ENCODE results near the gene SLIT3. TPM values are rescaled to one million over a fixed set of nuclear protein-coding genes. Genes with fewer than 3 reads are reported as not detected.

SLIT3 gene
- total RNA-seq, 1 donor from 2014 or later = 16.6 TPM

DNA sequence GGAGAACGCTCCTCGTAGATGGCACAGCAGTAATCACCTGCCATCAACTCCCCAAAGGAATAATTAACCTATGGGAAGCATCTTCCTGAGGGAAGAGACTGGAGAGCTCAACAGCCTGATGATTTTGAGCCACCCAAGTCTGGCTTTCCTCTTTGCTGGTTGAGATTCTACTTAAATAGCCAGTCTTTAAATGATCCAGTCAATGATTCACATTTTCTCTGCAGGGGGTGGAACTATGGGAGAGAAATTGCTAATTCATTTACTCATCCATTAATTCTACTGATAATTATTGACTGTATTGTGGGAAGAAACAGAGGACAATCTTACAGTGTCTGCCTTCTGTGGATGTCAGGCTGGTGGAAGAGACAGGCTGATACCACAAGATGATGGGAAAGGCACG, 366.8 kb downstream of the SLIT3 start:
- no peak for DNase-seq (ENCODE audit: low spot score)
- intact Hi-C loops (cut with DNase I) = no loop called here

DNA sequence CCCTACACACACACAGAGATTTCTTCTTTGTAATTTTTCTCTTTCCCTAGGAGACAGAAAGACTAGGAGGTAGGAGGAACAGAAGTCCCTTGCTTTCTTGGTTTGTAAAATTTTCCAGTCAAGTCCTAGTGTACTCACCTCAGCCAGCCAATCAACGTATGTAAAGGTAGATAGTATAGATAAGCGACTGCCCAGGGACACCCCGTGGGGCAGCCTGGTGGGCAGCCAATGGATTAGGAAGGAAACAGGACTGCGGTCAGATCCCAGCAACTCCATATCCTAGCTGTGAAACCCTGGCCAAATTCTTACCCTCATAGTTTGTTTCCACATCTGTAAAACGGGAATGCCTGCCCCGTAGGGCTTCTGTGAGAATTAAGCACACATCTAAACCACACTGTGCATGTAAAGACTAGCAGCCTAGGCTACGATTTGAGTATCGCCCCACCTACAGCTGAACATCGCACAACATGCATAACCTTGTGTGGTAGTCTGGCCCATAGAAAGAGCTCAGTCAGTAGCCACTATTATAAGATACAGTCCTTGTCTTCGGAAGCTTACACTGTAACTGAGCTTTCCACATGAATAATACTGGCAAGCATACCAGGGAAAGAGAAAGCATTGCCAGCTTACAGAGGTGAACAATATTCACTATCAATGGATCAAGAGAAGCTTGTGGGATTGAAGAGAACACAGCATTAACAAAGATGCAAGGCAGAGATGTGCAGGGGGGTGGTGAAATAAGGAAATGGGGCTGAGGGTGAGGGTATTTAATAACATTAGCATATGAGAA, 368.3 kb downstream of the SLIT3 start:
- no peak for DNase-seq (ENCODE audit: low spot score)
- intact Hi-C loops (cut with DNase I) = no loop called here

DNA sequence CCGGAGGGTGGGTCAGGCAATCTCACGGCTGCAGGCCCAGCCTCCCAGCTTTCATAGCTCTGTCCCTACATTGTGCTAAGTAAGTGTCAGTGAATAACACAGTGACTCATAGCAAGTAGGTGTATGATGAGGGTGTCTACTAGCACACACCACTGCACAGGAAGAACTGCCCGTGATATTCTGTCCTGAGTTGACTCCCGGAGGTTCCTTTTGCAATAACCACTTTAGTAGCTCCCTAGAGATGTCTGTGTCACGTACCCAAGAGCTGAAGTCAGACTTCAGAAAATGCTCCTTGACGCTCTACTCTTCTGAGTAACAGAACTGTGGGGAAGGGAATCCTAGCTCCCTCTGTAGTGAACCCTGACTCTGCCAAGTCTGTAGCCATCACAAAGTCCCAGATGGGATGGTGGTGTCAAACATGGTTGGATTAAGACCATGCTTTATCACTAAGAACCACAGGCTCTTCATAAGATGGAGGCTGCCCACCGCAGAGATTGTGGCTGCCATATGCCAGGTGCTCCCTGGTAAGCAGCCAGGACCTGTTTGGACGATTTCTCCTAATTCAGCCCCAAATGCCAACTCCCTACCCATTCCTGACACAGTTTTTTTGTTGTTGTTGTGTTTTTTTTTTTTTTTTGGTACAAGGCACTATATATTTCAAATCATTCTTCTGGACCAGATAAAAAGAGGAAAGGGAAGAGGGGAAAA, 369.1 kb downstream of the SLIT3 start:
- no peak for DNase-seq (ENCODE audit: low spot score)
- intact Hi-C loops (cut with DNase I) = no loop called here

DNA sequence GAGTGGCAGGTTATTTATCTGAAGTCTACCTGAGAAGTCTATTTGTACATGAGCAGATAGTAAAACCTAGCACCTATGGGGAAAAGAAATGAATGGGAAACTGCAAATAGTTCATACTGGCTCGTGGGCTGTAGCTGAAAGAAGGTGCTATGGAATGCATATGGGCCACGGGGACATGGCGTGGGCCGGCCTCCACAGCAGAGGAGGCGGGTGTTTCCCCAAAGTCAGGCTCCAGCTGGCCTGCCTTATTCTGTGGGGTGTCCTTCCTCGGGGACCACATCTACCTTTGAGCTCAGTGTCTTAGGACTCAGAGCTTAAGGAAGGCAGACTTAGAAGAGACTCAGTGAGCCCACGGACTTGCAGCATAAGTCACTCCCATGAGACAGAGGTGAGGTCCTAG, 371.3 kb downstream of the SLIT3 start:
- intact Hi-C loops (cut with DNase I) = no loop called here
- no peak for DNase-seq (ENCODE audit: low spot score)

GRCh38 chr5:168925160-168925559, 375.8 kb downstream of the SLIT3 start:
- no peak for DNase-seq (ENCODE audit: low spot score)
- intact Hi-C loops (cut with DNase I) = no loop called here

DNA sequence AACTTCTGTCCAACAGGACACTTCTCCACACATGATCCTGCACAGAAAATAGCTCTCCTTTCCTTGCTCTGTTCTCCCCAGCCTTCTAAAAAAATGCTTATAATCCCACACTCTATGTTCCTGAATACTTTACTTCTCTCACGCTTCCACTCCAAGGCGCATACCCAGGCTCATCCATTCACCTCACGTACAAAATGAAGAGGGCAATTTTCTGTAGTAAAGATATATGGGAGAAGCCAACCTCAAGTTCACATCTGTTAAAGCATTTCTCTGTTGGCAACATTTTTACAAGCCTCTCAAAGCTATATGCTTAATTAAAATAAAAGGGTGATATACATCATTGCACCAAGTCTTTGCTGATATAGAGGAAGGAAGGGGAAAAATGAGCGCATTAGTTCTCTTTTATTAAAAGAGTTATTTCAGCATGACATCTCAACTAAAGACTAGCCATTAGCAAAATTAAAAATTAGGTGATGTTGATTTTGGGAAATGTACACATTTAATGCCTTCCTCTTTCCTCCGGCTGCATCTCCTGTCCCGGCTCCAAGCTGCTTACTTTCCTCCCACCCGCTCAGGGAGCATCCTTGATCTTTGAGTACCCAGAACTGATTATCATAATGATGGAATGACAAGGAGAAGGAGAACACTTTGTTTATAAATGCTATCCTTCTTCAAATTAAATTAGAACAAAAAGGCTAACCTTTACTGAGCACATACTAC, 379.6 kb downstream of the SLIT3 start:
- intact Hi-C loops (cut with DNase I) = no loop called here
- DNase-seq (ENCODE audit: low spot score) = no peak

DNA sequence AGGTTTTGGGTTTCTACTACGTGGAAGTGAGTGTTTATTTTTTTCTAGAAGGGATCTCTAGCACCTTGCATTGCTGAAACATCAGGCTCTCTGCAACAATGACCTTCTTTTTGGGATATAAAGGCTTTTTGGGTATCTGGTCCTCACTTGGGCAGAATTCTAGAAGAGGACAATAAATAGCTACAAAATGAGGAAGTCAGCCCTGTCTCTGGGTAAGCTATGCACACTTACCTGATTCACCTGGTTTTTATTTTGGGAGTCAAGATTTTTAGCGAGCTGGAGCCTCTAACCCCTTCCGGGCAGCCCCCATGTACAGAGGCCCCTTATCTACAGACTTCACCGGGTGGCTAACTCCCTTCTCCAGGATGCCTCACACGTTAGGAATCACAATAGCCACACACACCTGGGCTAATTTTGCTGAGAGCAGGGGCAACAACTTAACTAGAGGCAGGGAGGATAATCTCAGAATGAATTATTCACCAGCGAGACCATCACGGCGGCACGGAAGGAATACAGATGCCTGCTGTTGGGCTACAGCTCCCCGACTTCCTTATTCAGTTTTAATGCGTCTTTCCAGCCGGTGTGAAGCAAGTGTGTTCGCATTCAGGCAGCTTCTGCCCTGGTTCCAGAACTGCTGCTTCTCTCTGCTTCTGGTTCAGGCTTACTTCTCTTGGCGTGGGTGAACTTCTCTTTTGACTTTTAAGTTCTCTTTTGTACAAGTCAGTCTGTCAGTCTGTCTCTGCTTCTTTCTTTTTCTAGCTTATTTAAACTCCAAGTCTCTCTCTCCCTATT, 380.7 kb downstream of the SLIT3 start:
- no peak for DNase-seq (ENCODE audit: low spot score)
- intact Hi-C loops (cut with DNase I) = no loop called here

DNA sequence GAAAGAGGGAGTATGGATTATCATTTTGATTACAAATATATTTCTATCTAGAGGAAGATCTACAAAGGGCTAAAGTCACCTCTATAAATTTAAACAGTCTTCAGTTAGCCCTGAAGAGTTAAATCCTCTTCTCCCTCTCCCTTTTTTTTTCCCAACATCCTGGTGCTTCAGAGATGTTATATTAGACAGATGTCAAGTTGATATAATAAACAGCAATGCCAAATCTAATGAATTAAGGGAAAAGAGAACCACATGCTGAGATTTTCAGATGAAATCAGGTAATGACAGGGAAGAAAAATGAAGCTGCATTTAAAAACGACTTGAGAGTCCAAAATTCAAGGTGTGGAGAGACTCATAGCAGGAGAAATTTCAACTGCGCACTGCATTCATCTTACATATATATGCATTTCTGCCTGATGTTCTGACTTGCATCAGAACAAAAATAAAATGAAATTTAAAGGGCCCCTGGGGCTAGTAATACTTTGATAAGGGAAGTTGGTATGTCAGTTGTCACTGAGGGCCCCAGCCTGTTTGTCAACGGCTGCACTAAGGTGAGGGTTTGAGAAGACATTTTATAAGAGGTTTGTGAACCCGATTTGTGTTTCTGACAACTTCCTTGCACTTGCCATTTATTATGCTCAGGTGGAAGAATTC, 382.9 kb downstream of the SLIT3 start:
- no peak for DNase-seq (ENCODE audit: low spot score)
- intact Hi-C loops (cut with DNase I) = no loop called here

- no peak for DNase-seq (ENCODE audit: low spot score)
- intact Hi-C loops (cut with DNase I) = no loop called here
These were observed 384.1 kb downstream of the SLIT3 start for GRCh38 chr5:168916852-168917251.

- DNase-seq (ENCODE audit: low spot score) = no peak
- intact Hi-C loops (cut with DNase I) = no loop called here
These were observed 384.7 kb downstream of the SLIT3 start for GRCh38 chr5:168916266-168916665.

- no peak for DNase-seq (ENCODE audit: low spot score)
- intact Hi-C loops (cut with DNase I) = no loop called here
These were observed 386.4 kb downstream of the SLIT3 start for GRCh38 chr5:168914491-168914890.

DNA sequence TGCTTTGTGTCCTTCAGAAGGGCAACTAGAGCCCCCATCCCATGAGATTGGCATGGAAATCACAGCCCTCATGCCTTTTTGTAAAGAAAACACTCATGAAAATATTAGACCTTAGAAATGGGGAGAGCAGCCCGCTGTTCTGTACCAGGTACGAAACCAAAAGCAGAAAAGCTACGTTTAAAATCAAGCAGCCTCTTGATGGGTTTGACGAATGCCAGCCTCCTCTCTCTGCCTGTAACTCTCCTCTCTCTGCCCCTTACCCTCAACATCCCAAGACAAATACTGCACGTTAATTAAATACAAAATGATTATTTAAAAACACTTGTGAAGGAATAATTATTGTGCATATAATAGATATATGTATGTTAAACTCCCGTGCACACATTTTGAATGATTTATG, 390.1 kb downstream of the SLIT3 start:
- no peak for DNase-seq (ENCODE audit: low spot score)
- intact Hi-C loops (cut with DNase I) = no loop called here

GRCh38 chr5:168908207-168908606, 392.7 kb downstream of the SLIT3 start:
- DNase-seq (ENCODE audit: low spot score) = no peak
- intact Hi-C loops (cut with DNase I) = no loop called here

- intact Hi-C loops (cut with DNase I) = no loop called here
- no peak for DNase-seq (ENCODE audit: low spot score)
These were observed 397.9 kb downstream of the SLIT3 start for GRCh38 chr5:168903061-168903460.

GRCh38 chr5:168899673-168900072, 401.3 kb downstream of the SLIT3 start:
- intact Hi-C loops (cut with DNase I) = no loop called here
- DNase-seq (ENCODE audit: low spot score) = no peak

DNA sequence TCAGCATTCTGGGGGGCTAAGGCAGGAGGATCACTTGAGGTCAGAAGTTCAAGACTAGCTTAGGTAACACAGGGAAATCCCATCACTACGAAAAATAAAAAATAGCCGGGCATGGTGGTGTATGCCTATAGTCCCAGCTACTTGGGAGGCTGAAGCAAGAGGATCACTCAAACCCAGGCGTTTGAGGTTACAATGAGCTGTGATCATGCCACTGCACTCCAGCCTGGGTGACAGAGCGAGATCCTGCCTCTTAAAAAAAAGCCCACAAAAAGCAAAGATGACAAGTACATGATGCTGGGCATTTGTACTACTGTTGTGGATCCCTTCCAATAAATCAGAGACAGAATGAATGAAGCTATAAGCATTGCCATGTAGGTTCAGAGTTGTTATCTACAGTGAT, 401.7 kb downstream of the SLIT3 start:
- intact Hi-C loops (cut with DNase I) = no loop called here
- no peak for DNase-seq (ENCODE audit: low spot score)

DNA sequence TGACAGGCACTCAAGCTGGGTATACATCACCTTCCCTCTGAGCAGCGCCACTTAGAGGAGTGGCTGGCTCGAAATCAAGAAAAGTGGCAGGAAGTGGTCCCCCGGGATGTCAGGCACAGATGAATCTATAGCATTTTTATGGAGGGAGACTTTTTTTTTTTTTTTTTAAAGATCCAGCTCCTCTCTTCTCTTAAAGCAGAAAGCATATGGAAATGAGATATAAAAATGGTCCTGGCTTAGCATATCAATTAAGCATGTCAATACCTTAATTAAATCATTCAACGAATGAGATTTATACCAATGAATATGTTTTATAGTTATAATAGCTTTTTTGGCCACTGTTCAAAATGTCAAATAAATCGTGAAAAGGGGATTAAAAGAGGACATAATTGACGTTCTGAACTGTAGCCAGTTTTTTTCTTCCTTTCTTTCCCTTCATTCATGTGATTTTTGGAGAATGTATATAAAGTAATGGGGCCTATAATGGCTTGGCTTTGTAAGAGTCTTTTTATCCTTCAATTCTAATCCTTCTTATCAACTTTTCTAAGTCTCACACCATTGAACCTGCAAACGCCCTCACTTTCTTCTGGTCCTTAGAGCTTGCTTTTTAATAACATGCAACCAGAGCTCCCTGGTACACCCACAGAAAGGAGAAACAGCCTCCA, 402.6 kb downstream of the SLIT3 start:
- DNase-seq (ENCODE audit: low spot score) = no peak
- intact Hi-C loops (cut with DNase I) = no loop called here

- intact Hi-C loops (cut with DNase I) = no loop called here
- no peak for DNase-seq (ENCODE audit: low spot score)
These were observed 403.4 kb downstream of the SLIT3 start for GRCh38 chr5:168897387-168898122.

All from cardiac septum (tissue), 1 donor.